Astrocyte (in vitro differentiated cells and primary cell): ENCODE results near the gene MIXL1. TPM values are rescaled to one million over a fixed set of nuclear protein-coding genes. Genes with fewer than 3 reads are reported as not detected.

Source experiments
- DNase-seq: peaks from one replicate; pipeline ENCODE4 v3.0.0-alpha.2; 2010; ENCODE audit warnings: low read depth
- FAIRE-seq: peaks from 2 replicates; lab custom pipeline; 2011; peaks lifted over from hg19 to GRCh38; lab: Jason Lieb, UNC
- H2AFZ ChIP-seq: 2 replicates; pipeline ENCODE4 v1.6.0; 2012; ENCODE audit warnings: low read depth, low read length, inconsistent platforms
- H3K27ac ChIP-seq: 2 replicates; pipeline ENCODE4 v1.5.1; 2011; ENCODE audit warnings: low read depth, low read length, inconsistent platforms
- H3K27me3 ChIP-seq: 2 replicates; pipeline ENCODE4 v1.6.0; 2011; ENCODE audit warnings: low read length, inconsistent platforms; ENCODE audit not compliant: insufficient read depth
- H3K36me3 ChIP-seq: 2 replicates; pipeline ENCODE4 v1.5.1; 2011; ENCODE audit warnings: low read length, inconsistent platforms; ENCODE audit not compliant: insufficient read depth
- H3K4me1 ChIP-seq: 2 replicates; pipeline ENCODE4 v1.5.1; 2011; ENCODE audit warnings: low read length, inconsistent platforms; ENCODE audit not compliant: insufficient read depth
- H3K4me2 ChIP-seq: 2 replicates; pipeline ENCODE4 v1.6.0; 2012; ENCODE audit warnings: low read length, inconsistent platforms
- H3K4me3 ChIP-seq: 2 replicates; pipeline ENCODE4 v1.5.1; 2011; ENCODE audit warnings: low read depth, mild to moderate bottlenecking, low read length, inconsistent platforms; ENCODE audit not compliant: insufficient read depth
- H3K79me2 ChIP-seq: 2 replicates; pipeline ENCODE4 v1.6.0; 2012; ENCODE audit warnings: mild to moderate bottlenecking, low read length, inconsistent platforms; ENCODE audit not compliant: insufficient read depth
- H3K9ac ChIP-seq: 2 replicates; pipeline ENCODE4 v1.6.0; 2012; ENCODE audit warnings: mild to moderate bottlenecking, low read length, inconsistent platforms
- H3K9me3 ChIP-seq: 2 replicates; pipeline ENCODE4 v1.5.1; 2012; ENCODE audit warnings: low read depth, mild to moderate bottlenecking, low read length, inconsistent platforms; ENCODE audit not compliant: insufficient read depth
- H4K20me1 ChIP-seq: 2 replicates; pipeline ENCODE4 v1.6.0; 2012; ENCODE audit warnings: low read length, inconsistent platforms; ENCODE audit not compliant: insufficient read depth
- H3K27ac Mint-ChIP-seq: one replicate; pipeline ENCODE4 v1.8.0; 2021; ENCODE audit warnings: mild to moderate bottlenecking, mixed read lengths; ENCODE audit not compliant: unreplicated experiment
- H3K27me3 Mint-ChIP-seq: one replicate; pipeline ENCODE4 v1.8.0; 2021; ENCODE audit warnings: low read depth, mixed read lengths; ENCODE audit not compliant: unreplicated experiment
- H3K36me3 Mint-ChIP-seq: one replicate; pipeline ENCODE4 v1.8.0; 2021; ENCODE audit warnings: low read depth, mixed read lengths; ENCODE audit not compliant: unreplicated experiment
- H3K4me1 Mint-ChIP-seq: one replicate; pipeline ENCODE4 v1.8.0; 2021; ENCODE audit warnings: low read depth, mixed read lengths; ENCODE audit not compliant: unreplicated experiment
- H3K4me3 Mint-ChIP-seq: one replicate; pipeline ENCODE4 v1.8.0; 2021; ENCODE audit warnings: mild to moderate bottlenecking, moderate library complexity, mixed read lengths; ENCODE audit not compliant: unreplicated experiment
- H3K9me3 Mint-ChIP-seq: one replicate; pipeline ENCODE4 v1.8.0; 2021; ENCODE audit warnings: mild to moderate bottlenecking, mixed read lengths; ENCODE audit not compliant: unreplicated experiment
- CTCF ChIP-seq: IDR thresholded peaks from 2 replicates; pipeline ENCODE4 v1.5.1; 2011; ENCODE audit warnings: low read depth, mild to moderate bottlenecking, inconsistent platforms, low read length, moderate library complexity; ENCODE audit not compliant: insufficient read depth
- EZH2 ChIP-seq: IDR thresholded peaks from 2 replicates; pipeline ENCODE4 v1.6.1; 2012; ENCODE audit warnings: mild to moderate bottlenecking, low read length, inconsistent platforms; ENCODE audit not compliant: insufficient read depth
- total RNA-seq: library from RNA; stranded (reverse); gene quantifications from 2 replicates; pipeline ENCODE4 v1.2.1, GENCODE V29; 2021

The MIXL1 gene
- total RNA-seq, 1 donor from 2014 or later = 0.16 TPM

GRCh38 chr1:226203655-226204054 lies 19.8 kb upstream of the MIXL1 start:
- H3K4me1 Mint-ChIP-seq = no peaks in the 10 kb centered on the region
- no peak overlapping the region for H3K4me3 Mint-ChIP-seq
- H3K27ac Mint-ChIP-seq = no peak overlapping the region
- H3K27me3 Mint-ChIP-seq = peaks cover 17% of the 10 kb centered on the region
- DNase-seq (no peak), FAIRE-seq (no peak)
- no peak for TF ChIP-seq CTCF
- TF ChIP-seq EZH2 = no peak
- no peaks in the 10 kb centered on the region for H3K9me3 ChIP-seq
- no peaks in the 10 kb centered on the region for H3K27me3 ChIP-seq
- no peaks in the 10 kb centered on the region for H3K79me2 ChIP-seq
- H4K20me1 ChIP-seq = no peaks in the 10 kb centered on the region
- H3K9me3 Mint-ChIP-seq = peaks cover 3% of the 10 kb centered on the region
- no peak overlapping the region for H3K4me2 ChIP-seq
- H3K9ac ChIP-seq = no peak overlapping the region
- no peaks in the 10 kb centered on the region for H3K36me3 ChIP-seq
- H3K4me1 ChIP-seq = no peaks in the 10 kb centered on the region
- H3K27ac ChIP-seq = no peak overlapping the region
- H3K36me3 Mint-ChIP-seq = no peaks in the 10 kb centered on the region
- H3K4me3 ChIP-seq = no peak overlapping the region
- H2AFZ ChIP-seq = no peak overlapping the region

GRCh38 chr1:226204198-226204597 lies 19.3 kb upstream of the MIXL1 start:
- Histone ChIP-seq H3K9me3 (no peaks in the 10 kb centered on the region), H3K4me2 (no peak overlapping the region), H3K4me1 (no peaks in the 10 kb centered on the region), H3K79me2 (no peaks in the 10 kb centered on the region), H3K36me3 (no peaks in the 10 kb centered on the region), H3K27me3 (no peaks in the 10 kb centered on the region), H3K9ac (no peak overlapping the region), H3K27ac (no peak overlapping the region), H2AFZ (no peak overlapping the region), H3K4me3 (no peak overlapping the region), H4K20me1 (no peaks in the 10 kb centered on the region)
- Mint-ChIP-seq H3K27ac (no peak overlapping the region), H3K4me3 (no peak overlapping the region), H3K9me3 (peaks cover 3% of the 10 kb centered on the region), H3K4me1 (no peaks in the 10 kb centered on the region), H3K36me3 (no peaks in the 10 kb centered on the region), H3K27me3 (peaks cover 18% of the 10 kb centered on the region)
- DNase-seq (no peak), FAIRE-seq (no peak)
- TF ChIP-seq CTCF (no peak), EZH2 (no peak)

DNA sequence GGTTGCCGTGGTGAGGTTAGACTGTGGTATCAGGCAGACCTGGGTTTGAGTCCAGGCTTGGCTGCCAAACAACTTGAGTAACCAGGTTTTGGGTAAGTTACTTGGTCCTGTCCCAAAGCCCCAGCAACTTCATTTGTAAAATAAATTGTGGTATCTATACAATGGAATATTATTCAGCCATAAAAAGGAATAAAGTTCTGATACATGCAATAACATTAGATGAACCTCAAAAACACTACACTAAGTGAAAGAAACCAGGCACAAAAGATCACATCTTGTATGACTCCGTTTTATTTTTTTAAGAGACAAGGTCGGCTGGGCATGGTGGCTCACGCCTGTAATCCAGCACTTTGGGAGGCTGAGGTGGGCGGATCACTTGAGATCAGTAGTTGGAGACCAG lies 16.4 kb upstream of the MIXL1 start:
- H3K4me3 Mint-ChIP-seq = no peak overlapping the region
- peaks cover 3% of the 10 kb centered on the region for H3K9me3 Mint-ChIP-seq
- Histone ChIP-seq H3K4me1 (no peaks in the 10 kb centered on the region), H3K79me2 (no peaks in the 10 kb centered on the region), H3K27ac (no peak overlapping the region), H3K36me3 (no peaks in the 10 kb centered on the region), H3K9me3 (no peaks in the 10 kb centered on the region), H4K20me1 (no peaks in the 10 kb centered on the region), H3K9ac (no peak overlapping the region), H3K27me3 (no peaks in the 10 kb centered on the region), H2AFZ (no peak overlapping the region), H3K4me2 (no peak overlapping the region), H3K4me3 (no peak overlapping the region)
- peaks cover 11% of the 10 kb centered on the region for H3K27me3 Mint-ChIP-seq
- TF ChIP-seq EZH2 = no peak
- TF ChIP-seq CTCF = no peak
- H3K4me1 Mint-ChIP-seq = no peaks in the 10 kb centered on the region
- DNase-seq = no peak
- H3K36me3 Mint-ChIP-seq = no peaks in the 10 kb centered on the region
- no peak for FAIRE-seq
- H3K27ac Mint-ChIP-seq = no peak overlapping the region
